Measurements from ENCODE around the gene SLC30A3.
"Not testable (repeated sequence)": the region's sequence is repeated elsewhere in the genome, so short reads cannot be mapped to it uniquely, and the experiment has no call there.

The SLC30A3 gene

GRCh38 chr2:27285481-27285880 lies 22.6 kb upstream of the SLC30A3 start:
- DNase-seq (ENCODE audit: low spot score): no peak

DNA sequence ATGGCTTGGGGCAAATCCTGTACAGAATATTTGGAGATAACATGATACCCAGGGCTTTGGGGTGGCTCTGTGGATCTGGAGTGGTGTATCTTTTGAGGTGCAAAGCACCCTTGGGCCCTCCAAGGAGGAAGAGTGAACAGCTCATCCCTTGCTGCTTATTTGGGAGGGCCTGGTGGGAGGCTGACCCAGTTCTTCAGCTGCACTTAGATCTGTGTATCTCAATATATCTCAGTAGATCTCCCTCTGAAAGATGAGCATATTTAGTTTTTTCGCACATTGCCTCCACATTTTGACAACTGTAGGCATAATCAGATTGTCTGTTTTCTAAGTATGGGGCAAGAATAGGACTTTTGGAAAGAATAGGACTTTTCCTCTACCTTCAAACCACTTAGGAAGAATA lies 22.1 kb upstream of the SLC30A3 start:
- no peak for DNase-seq (ENCODE audit: low spot score)

GRCh38 chr2:27282892-27283291 lies 20.0 kb upstream of the SLC30A3 start:
- DNase-seq (ENCODE audit: low spot score): no peak

DNA sequence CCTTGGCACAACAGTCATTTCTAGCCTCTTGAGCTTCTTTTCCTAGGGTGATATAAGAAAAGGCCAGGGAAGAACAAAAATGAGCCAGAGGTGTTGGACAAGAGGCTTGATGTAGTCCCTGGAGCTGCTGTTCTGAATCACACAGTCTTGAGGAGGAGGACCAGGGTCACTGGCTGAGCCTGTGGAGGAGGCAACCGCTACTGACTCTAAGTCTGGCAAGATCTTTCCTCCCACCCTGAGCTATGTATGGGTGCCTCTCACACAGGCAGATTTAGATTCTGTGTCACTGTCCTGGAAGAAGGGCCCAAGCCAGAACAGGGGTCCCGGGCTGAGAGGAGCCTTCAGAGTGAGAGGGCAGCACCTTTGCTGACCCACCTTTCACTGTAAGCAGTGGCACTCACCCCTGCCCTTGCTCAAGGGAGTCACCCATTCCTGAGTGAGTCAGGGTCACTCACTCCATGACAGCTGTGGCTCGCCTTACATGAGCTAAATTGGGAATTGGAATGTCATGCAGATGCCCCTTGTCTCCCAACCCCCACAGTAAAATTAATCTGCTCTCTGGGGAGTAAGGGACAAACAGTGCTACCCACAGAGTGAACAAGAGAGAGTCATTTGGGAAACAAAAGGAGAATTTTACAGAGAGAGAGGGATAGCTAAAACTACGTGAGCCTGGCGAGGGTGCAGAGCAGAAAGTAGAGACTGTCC lies 19.2 kb upstream of the SLC30A3 start, which contains the start of gene TRIM54:
TRIM54 (plus strand) TSS at position 575 of the 705 bp plus-strand sequence. CDS start 303 bp downstream, outside the sequence.
- no peak for DNase-seq (ENCODE audit: low spot score)

DNA sequence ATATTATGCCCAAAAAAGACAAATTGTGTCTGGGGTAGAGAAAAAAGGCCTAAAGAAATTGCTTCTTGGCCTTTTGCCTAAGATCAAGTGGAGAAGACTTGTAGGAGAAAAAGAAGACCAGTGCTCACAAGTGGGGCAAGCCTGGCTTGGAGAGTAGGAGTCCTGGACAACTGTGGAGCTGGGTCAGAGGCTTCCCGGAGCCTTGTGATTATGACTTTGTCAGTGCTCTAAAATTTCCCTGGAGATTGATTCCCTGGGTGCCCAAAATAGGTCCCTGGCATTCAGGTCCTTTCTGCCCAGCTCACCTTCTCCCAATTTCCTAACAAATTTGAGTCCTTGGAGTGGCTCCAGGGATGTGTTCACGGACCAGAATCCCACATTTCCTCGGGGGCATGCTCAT lies 18.6 kb upstream of the SLC30A3 start:
- DNase-seq (ENCODE audit: low spot score): no peak

DNA sequence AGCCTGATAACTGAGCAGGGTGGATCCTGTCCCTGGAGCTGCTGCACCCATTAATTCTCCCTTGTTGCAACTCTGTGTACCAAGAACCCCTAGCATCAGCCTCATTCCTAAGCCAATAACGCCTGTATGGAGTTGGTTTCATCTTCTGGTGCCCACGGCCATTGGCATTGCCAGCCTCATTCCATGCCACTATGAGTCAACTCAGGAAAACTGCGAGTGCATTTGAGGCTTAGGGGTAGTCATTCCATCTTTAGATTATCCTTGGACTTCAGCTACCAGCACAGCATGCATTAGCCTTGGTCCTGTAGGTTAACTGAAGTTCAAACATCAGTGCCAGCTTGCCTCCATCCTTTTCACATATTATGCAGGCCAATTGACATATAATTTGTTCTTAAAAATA lies 18.0 kb upstream of the SLC30A3 start:
- no peak for DNase-seq (ENCODE audit: low spot score)

DNA sequence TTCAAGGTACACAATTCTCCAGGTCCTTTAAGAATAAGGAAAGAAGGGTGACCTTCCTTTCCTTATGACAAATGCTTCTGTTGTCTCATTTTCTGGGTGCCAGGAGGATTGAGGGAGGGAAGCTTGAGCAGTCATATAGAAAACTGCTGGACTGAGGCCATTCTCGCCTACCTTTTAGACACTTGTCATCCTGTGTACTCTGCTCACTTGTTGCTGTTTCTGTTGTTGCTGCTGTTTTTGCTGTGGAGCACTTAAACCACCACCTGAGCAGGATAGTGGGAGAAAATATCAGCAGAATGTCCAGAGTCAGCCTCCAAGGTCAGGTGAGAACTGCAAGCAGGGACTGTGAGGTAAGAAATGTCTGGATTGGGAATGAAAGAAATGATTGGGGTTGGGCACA lies 15.2 kb upstream of the SLC30A3 start:
- no peak for DNase-seq (ENCODE audit: low spot score)

GRCh38 chr2:27275211-27276150 lies 12.6 kb upstream of the SLC30A3 start, which contains the start of gene DNAJC5G:
Gene DNAJC5G, plus strand, starts transcription at chr2:27275433. Its CDS starts 1,296 bp downstream, at chr2:27276729.
- no peak for DNase-seq (ENCODE audit: low spot score)

GRCh38 chr2:27272537-27273522 lies 10.0 kb upstream of the SLC30A3 start:
- DNase-seq (ENCODE audit: low spot score): not testable (repeated sequence)

DNA sequence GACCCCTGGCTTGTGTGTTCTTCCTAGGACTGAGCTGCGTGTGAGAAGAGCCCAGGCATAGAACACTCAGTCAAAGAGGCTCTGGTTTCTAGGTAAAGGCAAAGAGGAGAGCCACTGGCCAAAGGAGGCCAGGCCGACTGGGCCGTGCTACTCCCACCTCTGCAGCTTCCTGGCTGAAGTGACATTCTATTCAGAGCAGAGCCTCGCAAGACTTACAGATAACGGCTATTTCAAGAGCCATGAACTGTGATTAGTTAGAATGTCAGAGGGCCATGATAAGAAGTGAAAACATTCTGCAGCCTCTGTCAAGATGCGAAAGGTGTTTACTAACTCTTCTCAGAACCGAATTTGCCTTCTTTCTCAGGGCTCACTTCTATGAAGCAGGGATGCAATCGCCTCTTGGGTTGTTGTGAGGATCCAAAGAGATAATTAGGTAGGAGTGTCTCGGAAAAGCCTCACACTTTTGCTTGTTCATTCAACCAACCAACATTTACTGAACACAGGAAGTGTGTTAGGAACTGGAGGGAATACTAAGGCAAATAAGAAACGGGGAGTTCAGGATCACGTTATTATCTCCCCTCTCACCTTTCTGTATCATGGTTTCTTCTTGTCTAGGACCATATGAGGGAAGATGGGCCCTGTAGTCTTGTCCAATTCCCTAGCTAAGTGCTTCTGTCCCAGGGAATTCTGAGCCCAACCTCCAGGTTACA lies 8.9 kb upstream of the SLC30A3 start:
- DNase-seq (ENCODE audit: low spot score): no peak

GRCh38 chr2:27270670-27271069 lies 7.8 kb upstream of the SLC30A3 start:
- no peak for DNase-seq (ENCODE audit: low spot score)

DNA sequence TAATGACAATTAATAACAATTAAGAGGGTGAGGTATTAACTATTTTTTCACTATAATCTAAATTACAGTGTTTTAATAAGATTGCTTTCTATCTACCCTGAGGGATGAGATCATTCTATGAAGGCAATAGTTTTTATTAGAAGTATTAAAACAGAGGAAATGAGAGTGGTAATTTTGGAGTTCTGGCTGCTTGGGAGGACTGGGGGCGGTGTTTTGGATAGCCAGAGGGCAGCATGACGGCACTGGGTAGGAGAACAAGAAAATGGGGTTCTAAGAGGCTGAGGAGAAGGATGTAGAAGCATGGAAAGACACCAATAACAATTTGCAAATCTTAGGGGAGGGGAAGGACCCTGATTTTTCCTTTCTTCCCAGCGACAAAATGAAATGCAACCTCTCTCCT lies 7.3 kb upstream of the SLC30A3 start:
- no peak for DNase-seq (ENCODE audit: low spot score)

DNA sequence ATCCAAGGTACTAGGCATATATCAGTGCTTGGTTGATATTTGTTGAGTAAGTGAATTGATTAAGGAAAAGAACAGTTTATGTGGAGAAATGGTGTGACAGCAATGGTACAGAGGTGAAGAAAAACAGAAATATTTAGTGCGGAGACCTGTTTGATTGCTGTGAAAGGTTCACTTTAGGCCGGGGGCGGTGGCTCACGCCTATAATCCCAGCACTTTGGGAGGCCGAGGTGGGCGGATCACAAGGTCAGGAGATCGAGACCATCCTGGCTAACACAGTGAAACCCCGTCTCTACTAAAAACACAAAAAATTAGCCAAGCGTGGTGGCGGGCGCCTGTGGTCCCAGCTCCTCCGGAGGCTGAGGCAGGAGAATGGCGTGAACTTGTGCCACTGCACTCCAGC lies 5.4 kb upstream of the SLC30A3 start:
- not testable (repeated sequence) for DNase-seq (ENCODE audit: low spot score)

- DNase-seq (ENCODE audit: low spot score): no peak
Observed at GRCh38 chr2:27265536-27265870, 2.7 kb upstream of the SLC30A3 start.

- peak; percentile 90 for DNase-seq (ENCODE audit: low spot score)
Observed at GRCh38 chr2:27264753-27265535, 2.1 kb upstream of the SLC30A3 start.

DNA sequence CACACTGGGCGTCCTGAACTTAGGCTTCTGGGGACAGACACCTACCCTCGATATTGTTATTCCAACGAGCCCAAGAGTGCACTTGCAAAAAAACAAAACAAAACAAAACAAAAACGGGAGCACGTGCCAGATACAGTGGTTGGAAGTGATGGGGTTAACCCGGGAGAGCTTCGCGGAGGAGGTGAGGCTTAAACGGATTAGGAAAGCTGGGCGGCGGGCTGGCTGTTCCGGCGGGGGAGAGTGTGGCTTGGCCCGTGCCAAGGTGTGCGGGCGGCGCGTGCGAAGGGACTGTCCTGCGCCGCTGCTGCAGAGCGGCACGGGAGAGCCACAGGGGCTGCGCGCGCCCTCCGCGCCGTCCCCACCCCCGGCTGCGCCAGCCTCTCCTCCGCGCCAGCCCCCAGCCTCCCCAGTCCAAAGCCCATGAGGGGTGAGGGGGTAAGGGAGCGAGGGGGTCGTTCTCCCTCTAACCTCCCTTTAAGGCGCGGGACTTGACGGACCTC lies 1.5 kb upstream of the SLC30A3 start:
- DNase-seq (ENCODE audit: low spot score): peak; percentile 76

- DNase-seq (ENCODE audit: low spot score): peak; percentile 41
Observed at GRCh38 chr2:27263287-27264252, 723 bp upstream of the SLC30A3 start.

GRCh38 chr2:27261926-27262298 lies 935 bp downstream of the SLC30A3 start:
- DNase-seq (ENCODE audit: low spot score): no peak

All from D341Med (cell line).